ENCODE data around the gene DNMT1. TPM values are rescaled to one million over a fixed set of nuclear protein-coding genes. Genes with fewer than 3 reads are reported as not detected.

Gene DNMT1
- total RNA-seq, 1 experiment from 2014 or later = 117 TPM

DNA sequence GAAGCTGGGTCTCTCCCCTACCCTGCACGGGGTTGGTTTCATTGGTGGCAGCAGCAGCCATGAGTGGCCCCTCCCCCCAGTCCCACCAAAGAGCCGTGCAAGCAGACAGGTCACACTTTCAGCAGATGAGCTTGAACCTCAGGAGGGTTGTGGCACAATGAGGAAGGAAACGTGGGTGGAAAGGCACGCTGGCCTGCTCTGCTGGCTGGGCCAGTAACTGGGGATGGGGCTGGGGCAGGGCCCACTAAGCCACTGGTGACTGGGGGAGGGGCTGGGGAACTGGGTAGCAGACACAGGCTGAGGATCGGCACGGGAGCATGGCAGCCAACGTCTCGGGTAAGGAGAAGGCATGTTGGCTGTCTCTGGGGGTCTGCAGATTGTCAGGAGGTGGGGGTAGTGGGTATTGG, 83.3 kb downstream of the DNMT1 start, which contains the start of gene P2RY11:
P2RY11 (plus strand) TSS at position 289 of the 407 bp plus-strand sequence; CDS start at position 318, 29 bp downstream.
- intact Hi-C loops (cut with micrococcal nuclease; ENCODE audit: unreplicated experiment) = no loop called here
- Histone ChIP-seq H3K9me2 (ENCODE audit: insufficient read depth) (no peaks in the 10 kb centered on the region), H3K36me3 (ENCODE audit: low read depth) (peaks cover 47% of the 10 kb centered on the region), H3K79me2 (ENCODE audit: low read depth) (peaks cover 33% of the 10 kb centered on the region), H3K4me1 (replicated peaks; ENCODE audit: insufficient read depth) (peaks cover 9% of the 10 kb centered on the region), H3K4me2 (no peak within 1 kb of the TSS), H3K27ac (no peak within 1 kb of the TSS), H3K9me3 (ENCODE audit: insufficient read depth, low read depth) (no peaks in the 10 kb centered on the region), H3K4me3 (no peak within 1 kb of the TSS), H3F3A (ENCODE audit: insufficient read depth, low read depth) (peaks cover 86% of the 10 kb centered on the region), H3K27me3 (ENCODE audit: insufficient read depth, low read depth) (no peaks in the 10 kb centered on the region), H4K20me1 (ENCODE audit: insufficient read depth) (peaks cover 72% of the 10 kb centered on the region), H2AFZ (no peak within 1 kb of the TSS)
- ChIA-PET POLR2A (ENCODE audit: unreplicated experiment) (no interaction called here), CTCF (interaction anchor here (0.6 kb wide), 1 partner anchor 91 kb away, joined by 11 read pairs; no protein-coding TSS in a partner anchor)
- no peak for DNase-seq
- no peak for TF ChIP-seq EZH2 (IDR thresholded peaks at IDR 0.05; ENCODE audit: low read depth)
- TF ChIP-seq, protein P1, sequence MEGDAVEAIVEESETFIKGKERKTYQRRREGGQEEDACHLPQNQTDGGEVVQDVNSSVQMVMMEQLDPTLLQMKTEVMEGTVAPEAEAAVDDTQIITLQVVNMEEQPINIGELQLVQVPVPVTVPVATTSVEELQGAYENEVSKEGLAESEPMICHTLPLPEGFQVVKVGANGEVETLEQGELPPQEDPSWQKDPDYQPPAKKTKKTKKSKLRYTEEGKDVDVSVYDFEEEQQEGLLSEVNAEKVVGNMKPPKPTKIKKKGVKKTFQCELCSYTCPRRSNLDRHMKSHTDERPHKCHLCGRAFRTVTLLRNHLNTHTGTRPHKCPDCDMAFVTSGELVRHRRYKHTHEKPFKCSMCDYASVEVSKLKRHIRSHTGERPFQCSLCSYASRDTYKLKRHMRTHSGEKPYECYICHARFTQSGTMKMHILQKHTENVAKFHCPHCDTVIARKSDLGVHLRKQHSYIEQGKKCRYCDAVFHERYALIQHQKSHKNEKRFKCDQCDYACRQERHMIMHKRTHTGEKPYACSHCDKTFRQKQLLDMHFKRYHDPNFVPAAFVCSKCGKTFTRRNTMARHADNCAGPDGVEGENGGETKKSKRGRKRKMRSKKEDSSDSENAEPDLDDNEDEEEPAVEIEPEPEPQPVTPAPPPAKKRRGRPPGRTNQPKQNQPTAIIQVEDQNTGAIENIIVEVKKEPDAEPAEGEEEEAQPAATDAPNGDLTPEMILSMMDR (conservative IDR thresholded peaks at IDR 0.05) = no peak
- no TSS peak for BruUV-seq (replicated peaks)

DNA sequence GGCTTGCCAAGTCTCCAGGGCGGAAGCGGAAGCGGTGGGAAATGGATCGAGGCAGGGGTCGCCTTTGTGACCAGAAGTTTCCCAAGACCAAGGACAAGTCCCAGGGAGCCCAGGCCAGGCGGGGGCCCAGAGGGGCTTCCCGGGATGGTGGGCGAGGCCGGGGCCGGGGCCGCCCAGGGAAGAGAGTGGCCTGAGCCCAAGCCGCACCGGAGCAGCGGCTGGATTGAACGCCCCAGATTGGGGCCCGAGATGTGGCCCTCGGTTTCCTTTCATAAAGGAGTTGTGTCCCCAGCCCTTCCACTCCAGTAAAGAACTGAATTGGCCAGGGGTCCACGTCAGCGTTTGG, 83.8 kb downstream of the DNMT1 start:
- Histone ChIP-seq H3K79me2 (ENCODE audit: low read depth) (peaks cover 35% of the 10 kb centered on the region), H3K9me3 (ENCODE audit: insufficient read depth, low read depth) (no peaks in the 10 kb centered on the region), H4K20me1 (ENCODE audit: insufficient read depth) (peaks cover 69% of the 10 kb centered on the region), H3K9me2 (ENCODE audit: insufficient read depth) (no peaks in the 10 kb centered on the region), H3K27me3 (ENCODE audit: insufficient read depth, low read depth) (no peaks in the 10 kb centered on the region), H3K27ac (no peak overlapping the region), H3K4me2 (no peak overlapping the region), H3K36me3 (ENCODE audit: low read depth) (peaks cover 42% of the 10 kb centered on the region), H3K4me1 (replicated peaks; ENCODE audit: insufficient read depth) (peaks cover 9% of the 10 kb centered on the region), H2AFZ (no peak overlapping the region), H3F3A (ENCODE audit: insufficient read depth, low read depth) (peaks cover 82% of the 10 kb centered on the region), H3K4me3 (no peak overlapping the region)
- DNase-seq = no peak
- ChIA-PET POLR2A (ENCODE audit: unreplicated experiment) (no interaction called here), CTCF (no interaction called here)
- intact Hi-C loops (cut with micrococcal nuclease; ENCODE audit: unreplicated experiment) = no loop called here
- no TSS peak for BruUV-seq (replicated peaks)
- no peak for TF ChIP-seq EZH2 (IDR thresholded peaks at IDR 0.05; ENCODE audit: low read depth)
- TF ChIP-seq, protein P1 (conservative IDR thresholded peaks at IDR 0.05) = no peak

DNA sequence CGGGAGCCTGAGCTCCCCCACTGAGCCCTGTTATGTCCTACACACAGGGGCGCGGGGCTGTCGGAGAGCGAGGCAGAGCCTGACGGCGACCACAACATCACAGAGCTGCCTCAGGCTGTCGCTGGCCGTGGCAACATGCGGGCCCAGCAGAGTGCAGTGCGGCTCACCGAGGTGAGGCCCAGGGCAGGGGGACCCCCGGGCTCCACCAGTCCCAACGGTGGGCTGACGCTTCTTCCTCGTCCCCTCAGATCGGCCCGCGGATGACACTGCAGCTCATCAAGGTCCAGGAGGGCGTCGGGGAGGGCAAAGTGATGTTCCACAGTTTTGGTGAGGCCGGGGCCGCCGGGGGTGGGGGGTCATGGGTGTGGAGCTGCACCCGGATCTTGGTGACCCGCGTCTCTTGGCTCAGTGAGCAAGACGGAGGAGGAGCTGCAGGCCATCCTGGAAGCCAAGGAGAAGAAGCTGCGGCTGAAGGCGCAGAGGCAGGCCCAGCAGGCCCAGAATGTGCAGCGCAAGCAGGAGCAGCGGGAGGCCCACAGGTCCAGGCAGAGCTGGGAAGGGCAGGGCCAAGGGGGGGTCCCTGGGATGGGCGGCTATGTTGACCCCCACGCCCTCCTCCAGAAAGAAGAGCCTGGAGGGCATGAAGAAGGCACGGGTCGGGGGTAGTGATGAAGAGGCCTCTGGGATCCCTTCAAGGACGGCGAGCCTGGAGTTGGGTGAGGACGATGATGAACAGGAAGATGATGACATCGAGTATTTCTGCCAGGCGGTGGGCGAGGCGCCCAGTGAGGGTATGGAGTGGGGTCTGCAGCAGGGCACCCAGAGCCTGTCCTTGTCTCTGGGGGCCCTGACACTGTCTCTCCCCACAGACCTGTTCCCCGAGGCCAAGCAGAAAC, 84.4 kb downstream of the DNMT1 start:
- Histone ChIP-seq H3K9me2 (ENCODE audit: insufficient read depth) (no peaks in the 10 kb centered on the region), H3K36me3 (ENCODE audit: low read depth) (peaks cover 38% of the 10 kb centered on the region), H4K20me1 (ENCODE audit: insufficient read depth) (peaks cover 63% of the 10 kb centered on the region), H3K4me1 (replicated peaks; ENCODE audit: insufficient read depth) (peaks cover 9% of the 10 kb centered on the region), H3K4me3 (no peak overlapping the region), H3K4me2 (no peak overlapping the region), H3F3A (ENCODE audit: insufficient read depth, low read depth) (peaks cover 77% of the 10 kb centered on the region), H3K27me3 (ENCODE audit: insufficient read depth, low read depth) (no peaks in the 10 kb centered on the region), H2AFZ (no peak overlapping the region), H3K79me2 (ENCODE audit: low read depth) (peaks cover 35% of the 10 kb centered on the region), H3K27ac (no peak overlapping the region), H3K9me3 (ENCODE audit: insufficient read depth, low read depth) (no peaks in the 10 kb centered on the region)
- POLR2A ChIA-PET (ENCODE audit: unreplicated experiment) = no interaction called here
- no peak for TF ChIP-seq EZH2 (IDR thresholded peaks at IDR 0.05; ENCODE audit: low read depth)
- TF ChIP-seq, protein P1 (conservative IDR thresholded peaks at IDR 0.05) = no peak
- CTCF ChIA-PET = no interaction called here
- BruUV-seq (replicated peaks) = no TSS peak
- DNase-seq = no peak
- intact Hi-C loops (cut with micrococcal nuclease; ENCODE audit: unreplicated experiment) = no loop called here
